ENCODE results near the gene ANO4.

DNA sequence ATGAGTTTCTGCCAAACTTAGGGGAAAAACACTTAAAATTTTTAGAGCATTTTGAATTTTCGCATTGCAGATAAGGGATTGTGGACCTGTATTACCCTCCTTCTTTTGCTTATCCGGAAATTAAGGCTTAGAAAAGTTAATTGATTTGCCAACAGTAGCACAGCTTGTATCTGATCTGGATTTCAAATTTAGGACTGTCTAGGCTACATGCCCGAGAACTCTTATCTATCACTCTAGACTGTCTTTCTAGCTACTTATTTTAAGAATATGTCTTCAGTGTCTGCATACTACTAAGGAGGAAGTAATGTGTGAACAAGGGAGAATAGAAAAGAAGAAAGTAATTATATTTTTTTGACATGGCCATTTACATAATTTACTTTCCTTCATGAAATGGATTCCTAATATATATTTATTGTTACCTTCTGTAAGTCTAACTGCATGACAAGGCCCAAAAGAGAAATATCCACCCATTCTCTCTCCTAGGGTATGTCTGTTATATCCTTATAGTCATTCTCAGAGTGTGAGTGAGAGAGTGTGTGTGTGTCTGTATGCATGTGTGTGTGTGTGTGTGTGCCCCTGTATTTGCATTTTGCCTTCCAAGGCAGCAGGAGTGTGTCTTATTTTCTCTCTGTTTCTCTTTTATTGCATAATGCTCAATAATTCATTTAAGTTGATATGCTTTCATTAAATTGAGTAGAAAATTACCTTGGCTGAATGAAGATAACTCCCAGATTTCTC, 283.4 kb downstream of the ANO4 start:
- TF ChIP-seq, protein P1, sequence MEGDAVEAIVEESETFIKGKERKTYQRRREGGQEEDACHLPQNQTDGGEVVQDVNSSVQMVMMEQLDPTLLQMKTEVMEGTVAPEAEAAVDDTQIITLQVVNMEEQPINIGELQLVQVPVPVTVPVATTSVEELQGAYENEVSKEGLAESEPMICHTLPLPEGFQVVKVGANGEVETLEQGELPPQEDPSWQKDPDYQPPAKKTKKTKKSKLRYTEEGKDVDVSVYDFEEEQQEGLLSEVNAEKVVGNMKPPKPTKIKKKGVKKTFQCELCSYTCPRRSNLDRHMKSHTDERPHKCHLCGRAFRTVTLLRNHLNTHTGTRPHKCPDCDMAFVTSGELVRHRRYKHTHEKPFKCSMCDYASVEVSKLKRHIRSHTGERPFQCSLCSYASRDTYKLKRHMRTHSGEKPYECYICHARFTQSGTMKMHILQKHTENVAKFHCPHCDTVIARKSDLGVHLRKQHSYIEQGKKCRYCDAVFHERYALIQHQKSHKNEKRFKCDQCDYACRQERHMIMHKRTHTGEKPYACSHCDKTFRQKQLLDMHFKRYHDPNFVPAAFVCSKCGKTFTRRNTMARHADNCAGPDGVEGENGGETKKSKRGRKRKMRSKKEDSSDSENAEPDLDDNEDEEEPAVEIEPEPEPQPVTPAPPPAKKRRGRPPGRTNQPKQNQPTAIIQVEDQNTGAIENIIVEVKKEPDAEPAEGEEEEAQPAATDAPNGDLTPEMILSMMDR (conservative IDR thresholded peaks at IDR 0.05; ENCODE audit: low read length), result no peak
- no peak for TF ChIP-seq EZH2phosphoT487 (IDR thresholded peaks at IDR 0.05; ENCODE audit: borderline replicate concordance)
